GM21786 (cell line): ENCODE results near the gene CACNA1B.
"Not testable (repeated sequence)": the region's sequence is repeated elsewhere in the genome, so short reads cannot be mapped to it uniquely, and the experiment has no call there.

Experiments
- ATAC-seq: cut with Tn5 transposase; IDR thresholded peaks from one replicate; pipeline ENCODE4 v1.9.1; 2021; ENCODE audit not compliant: unreplicated experiment

The CACNA1B gene

DNA sequence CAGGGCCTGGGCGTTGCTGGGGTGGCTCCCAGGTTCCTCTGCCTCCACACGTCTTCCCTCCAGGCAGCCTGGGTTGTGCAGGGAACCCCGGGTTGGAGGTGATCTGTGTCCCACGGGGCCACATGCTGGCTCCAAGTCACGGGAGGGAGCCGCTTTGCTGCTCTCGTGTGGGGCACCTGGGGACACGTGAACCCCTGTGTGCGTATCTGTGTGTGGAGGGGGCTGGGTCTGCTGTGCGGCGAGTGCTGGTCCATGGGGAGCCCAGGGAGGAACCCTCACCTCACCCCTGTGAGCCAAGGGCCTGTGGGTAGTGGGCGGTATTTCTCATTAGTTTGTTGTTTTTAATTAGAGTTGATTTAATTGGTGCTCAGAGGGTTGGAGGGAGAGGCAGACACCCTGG is 7.5 kb downstream of the CACNA1B start:
- ATAC-seq = not testable (repeated sequence)

- not testable (repeated sequence) for ATAC-seq
Observed at GRCh38 chr9:137888621-137889020, 11.0 kb downstream of the CACNA1B start.

DNA sequence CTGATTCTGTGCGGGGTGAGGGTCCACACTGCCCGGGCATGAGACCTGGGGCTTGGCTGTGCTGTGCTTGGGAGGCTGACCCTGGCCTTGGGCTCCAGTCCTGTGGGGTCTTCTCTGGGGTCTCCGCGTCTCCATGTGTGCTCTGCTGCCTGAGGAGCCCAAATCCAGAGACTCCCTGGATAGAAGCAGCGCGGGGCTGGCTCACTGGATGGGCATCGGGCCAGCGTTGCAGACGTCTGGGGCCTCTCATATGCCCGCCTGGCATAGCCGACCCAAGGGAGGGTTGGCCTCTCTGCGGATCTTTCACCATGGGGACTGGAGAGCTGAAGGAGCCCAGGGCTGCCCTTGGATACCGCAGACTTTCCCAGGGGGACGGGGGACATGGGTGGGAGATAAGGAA is 12.4 kb downstream of the CACNA1B start:
- ATAC-seq = not testable (repeated sequence)

GRCh38 chr9:137890768-137891587 is 13.4 kb downstream of the CACNA1B start:
- ATAC-seq = not testable (repeated sequence)

GRCh38 chr9:137891588-137892423 is 14.2 kb downstream of the CACNA1B start:
- no peak for ATAC-seq

GRCh38 chr9:137892424-137893191 is 15.0 kb downstream of the CACNA1B start:
- ATAC-seq = no peak

GRCh38 chr9:137893670-137894069 is 16.1 kb downstream of the CACNA1B start:
- ATAC-seq = no peak

- ATAC-seq = no peak
Observed at GRCh38 chr9:137899551-137900360, 22.2 kb downstream of the CACNA1B start.

DNA sequence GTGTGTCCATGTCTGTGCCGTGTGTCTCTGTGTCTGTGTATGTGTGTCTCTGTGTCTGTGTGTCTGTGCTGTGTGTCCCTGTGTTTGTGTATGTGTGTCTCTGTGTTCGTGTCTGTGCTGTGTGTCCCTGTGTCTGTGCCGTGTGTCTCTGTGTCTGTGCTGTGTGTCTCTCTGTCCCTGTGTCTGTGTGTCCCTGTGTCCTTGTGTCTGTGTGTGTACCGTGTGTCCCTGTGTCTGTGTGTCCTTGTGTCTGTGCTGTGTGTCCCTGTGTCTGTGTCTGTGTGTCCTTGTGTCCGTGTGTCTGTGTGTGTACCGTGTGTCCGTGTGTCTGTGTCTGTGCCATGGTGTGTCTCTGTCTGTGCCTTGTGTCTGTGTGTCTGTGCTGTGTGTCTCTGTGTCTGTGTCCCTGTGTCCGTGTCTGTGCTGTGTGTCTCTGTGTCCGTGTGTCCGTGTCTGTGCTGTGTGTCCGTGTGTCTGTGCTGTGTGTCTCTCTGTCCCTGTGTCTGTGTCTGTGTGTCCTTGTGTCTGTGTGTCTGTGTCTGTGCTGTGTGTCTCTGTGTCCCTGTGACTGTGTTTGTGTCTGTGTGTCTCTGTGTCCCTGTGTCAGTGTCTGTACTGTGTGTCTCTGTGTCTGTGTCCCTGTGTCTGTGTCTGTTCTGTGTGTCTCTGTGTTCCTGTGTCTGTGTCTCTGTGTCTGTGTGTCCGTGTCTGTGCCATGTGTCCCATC is 23.2 kb downstream of the CACNA1B start:
- ATAC-seq = no peak

DNA sequence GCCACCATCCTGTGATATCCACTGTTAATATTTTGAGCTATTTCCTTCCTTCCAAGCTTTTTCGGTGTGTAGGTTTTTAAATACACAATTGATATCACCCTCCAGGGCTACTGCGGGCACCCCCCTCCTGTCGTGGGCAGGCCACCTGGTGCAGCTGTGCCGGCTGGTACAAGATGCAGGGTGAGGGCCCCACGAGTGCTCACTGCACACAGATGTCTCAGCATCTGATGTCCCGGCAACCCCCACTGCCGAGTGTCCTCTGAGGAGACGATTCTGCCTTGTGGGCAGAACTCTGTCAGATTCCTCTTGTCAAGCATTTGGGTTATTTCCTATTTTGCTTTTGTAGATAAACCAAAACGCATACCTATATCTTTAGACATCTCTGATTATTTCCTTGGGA is 25.1 kb downstream of the CACNA1B start:
- no peak for ATAC-seq

- no peak for ATAC-seq
Observed at GRCh38 chr9:137905740-137906139, 28.2 kb downstream of the CACNA1B start.

GRCh38 chr9:137907776-137908175 is 30.2 kb downstream of the CACNA1B start:
- ATAC-seq = no peak

- no peak for ATAC-seq
Observed at GRCh38 chr9:137912671-137913070, 35.1 kb downstream of the CACNA1B start.

- no peak for ATAC-seq
Observed at GRCh38 chr9:137913132-137913531, 35.5 kb downstream of the CACNA1B start.

GRCh38 chr9:137913771-137914767 is 36.5 kb downstream of the CACNA1B start:
- ATAC-seq = no peak

- no peak for ATAC-seq
Observed at GRCh38 chr9:137916540-137916939, 39.0 kb downstream of the CACNA1B start.

DNA sequence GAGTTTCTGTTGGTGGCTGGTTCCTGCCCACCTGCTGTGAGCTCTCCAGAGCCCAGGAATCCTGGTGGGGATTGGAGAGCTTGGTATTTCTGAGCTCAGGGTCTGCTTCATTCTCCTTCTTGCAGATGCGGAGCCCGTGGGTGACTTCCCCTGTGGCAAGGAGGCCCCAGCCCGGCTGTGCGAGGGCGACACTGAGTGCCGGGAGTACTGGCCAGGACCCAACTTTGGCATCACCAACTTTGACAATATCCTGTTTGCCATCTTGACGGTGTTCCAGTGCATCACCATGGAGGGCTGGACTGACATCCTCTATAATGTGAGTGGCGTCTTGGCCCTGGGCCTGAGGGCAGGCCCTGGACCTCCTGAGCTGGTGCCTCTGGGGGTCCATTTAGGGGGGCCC is 39.5 kb downstream of the CACNA1B start:
- ATAC-seq = no peak

GRCh38 chr9:137917795-137918194 is 40.2 kb downstream of the CACNA1B start:
- no peak for ATAC-seq
